Measurements from ENCODE around the gene PRR20B.
"Not testable (repeated sequence)": the region's sequence is repeated elsewhere in the genome, so short reads cannot be mapped to it uniquely, and the experiment has no call there.

The PRR20B gene

DNA sequence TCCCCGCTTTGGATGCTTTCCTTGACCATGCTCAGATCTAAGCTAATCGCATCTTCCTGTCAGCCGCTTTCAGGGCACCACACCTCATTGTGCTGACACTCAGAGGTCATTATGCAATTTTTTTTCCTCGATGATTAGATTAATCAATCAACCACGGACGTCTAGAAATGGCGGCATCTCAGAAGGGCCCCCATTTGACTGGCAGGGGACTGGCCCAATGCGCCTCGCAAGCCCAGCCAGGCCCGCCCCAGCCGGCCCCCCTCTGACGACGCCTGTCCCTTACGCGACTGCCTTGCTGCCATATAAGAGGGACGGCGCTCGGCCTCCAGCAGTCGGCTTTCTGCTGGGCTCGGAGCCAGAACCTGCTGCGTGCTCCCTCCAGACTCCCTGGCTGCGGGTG lies at the start of gene PRR20B:
Gene PRR20B (plus strand): TSS at position 301 of the 400 bp plus-strand sequence. CDS start 387 bp downstream, outside the sequence.
- not testable (repeated sequence) for DNase-seq (ENCODE audit: low spot score in 2 of 2); H3K27ac Mint-ChIP-seq (ENCODE audit: low read depth); H3K36me3 Mint-ChIP-seq (ENCODE audit: insufficient read depth); H3K4me3 Mint-ChIP-seq; H3K4me1 Mint-ChIP-seq; H3K9me3 Mint-ChIP-seq; H3K27me3 Mint-ChIP-seq; ATAC-seq (replicated peaks; ENCODE audit: extremely low read depth, poor library complexity, severe bottlenecking)

DNA sequence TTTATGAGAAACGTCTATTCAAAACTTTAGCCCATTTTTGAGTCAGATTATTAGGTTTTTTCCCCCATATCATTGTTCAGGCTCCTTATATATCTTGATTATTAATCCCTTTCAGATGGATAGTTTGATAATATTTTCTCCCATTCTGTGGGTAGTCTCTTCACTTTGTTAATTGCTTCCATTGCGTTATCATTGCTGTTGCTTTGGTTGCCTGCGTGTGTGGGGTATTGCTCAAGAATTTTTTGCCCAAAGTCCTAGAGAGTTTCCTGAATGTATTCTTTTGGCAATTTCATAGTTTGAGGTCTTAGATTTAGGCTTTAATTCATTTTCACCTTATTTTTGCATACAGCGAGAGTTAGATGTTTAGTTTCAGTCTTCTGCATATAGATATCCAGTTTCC lies 32.3 kb upstream of the PRR20B start:
- H3K27ac Mint-ChIP-seq (ENCODE audit: low read depth) = no peak overlapping the region
- no peaks in the 10 kb centered on the region for H3K36me3 Mint-ChIP-seq (ENCODE audit: insufficient read depth)
- H3K4me1 Mint-ChIP-seq = no peaks in the 10 kb centered on the region
- peaks cover 13% of the 10 kb centered on the region for H3K9me3 Mint-ChIP-seq
- no peaks in the 10 kb centered on the region for H3K27me3 Mint-ChIP-seq
- ATAC-seq (replicated peaks; ENCODE audit: extremely low read depth, poor library complexity, severe bottlenecking) = no peak
- H3K4me3 Mint-ChIP-seq = no peak overlapping the region
- no peak for DNase-seq (ENCODE audit: low spot score in 2 of 2)

DNA sequence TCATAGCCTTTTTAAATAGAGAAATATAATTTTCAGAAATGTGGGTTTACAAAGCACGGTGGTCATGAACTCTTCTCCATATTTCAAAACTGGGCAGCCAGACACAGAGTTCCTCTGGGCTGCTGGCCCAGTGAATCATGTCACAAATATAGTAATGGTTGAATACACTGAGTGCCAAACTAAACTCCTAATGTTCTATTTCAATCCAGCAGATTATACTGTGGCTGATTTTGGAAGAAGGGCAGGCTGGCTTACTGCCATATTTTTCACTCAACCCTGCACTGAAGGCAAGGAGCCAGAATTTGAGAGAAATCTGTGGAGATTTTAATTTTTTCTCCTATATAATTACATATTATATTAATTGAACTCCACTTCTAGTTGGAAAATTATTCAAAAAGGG lies 23.6 kb upstream of the PRR20B start:
- ATAC-seq (replicated peaks; ENCODE audit: extremely low read depth, poor library complexity, severe bottlenecking) (no peak), DNase-seq (ENCODE audit: low spot score in 2 of 2) (no peak)
- no peaks in the 10 kb centered on the region for H3K4me1 Mint-ChIP-seq
- H3K9me3 Mint-ChIP-seq = peaks cover 4% of the 10 kb centered on the region
- H3K27ac Mint-ChIP-seq (ENCODE audit: low read depth) = no peak overlapping the region
- H3K36me3 Mint-ChIP-seq (ENCODE audit: insufficient read depth) = no peaks in the 10 kb centered on the region
- H3K4me3 Mint-ChIP-seq = no peak overlapping the region
- no peaks in the 10 kb centered on the region for H3K27me3 Mint-ChIP-seq

DNA sequence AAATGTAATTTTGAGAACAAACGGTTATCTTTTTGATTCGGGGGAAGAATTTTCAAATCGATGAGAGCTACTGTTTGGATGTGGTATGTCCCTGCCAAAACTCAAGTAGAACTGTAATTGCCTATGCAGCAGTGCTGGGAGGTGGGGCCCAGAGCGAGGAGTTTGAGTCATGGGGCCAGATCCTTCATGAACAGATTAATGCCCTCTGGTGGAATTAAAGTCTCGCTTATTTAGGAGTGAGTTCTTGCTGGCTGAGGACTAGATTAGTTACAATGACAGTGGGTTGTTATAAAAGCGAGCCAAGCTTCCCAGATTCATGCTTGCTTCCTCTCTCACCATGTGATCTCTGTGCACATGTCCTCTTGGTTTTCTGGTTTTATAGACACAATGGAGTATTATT lies 18.4 kb upstream of the PRR20B start:
- ATAC-seq (replicated peaks; ENCODE audit: extremely low read depth, poor library complexity, severe bottlenecking) = no peak
- H3K27ac Mint-ChIP-seq (ENCODE audit: low read depth) = no peak overlapping the region
- H3K4me1 Mint-ChIP-seq = no peaks in the 10 kb centered on the region
- H3K4me3 Mint-ChIP-seq = no peak overlapping the region
- H3K27me3 Mint-ChIP-seq = no peaks in the 10 kb centered on the region
- H3K36me3 Mint-ChIP-seq (ENCODE audit: insufficient read depth) = no peaks in the 10 kb centered on the region
- no peak for DNase-seq (ENCODE audit: low spot score in 2 of 2)
- no peaks in the 10 kb centered on the region for H3K9me3 Mint-ChIP-seq

DNA sequence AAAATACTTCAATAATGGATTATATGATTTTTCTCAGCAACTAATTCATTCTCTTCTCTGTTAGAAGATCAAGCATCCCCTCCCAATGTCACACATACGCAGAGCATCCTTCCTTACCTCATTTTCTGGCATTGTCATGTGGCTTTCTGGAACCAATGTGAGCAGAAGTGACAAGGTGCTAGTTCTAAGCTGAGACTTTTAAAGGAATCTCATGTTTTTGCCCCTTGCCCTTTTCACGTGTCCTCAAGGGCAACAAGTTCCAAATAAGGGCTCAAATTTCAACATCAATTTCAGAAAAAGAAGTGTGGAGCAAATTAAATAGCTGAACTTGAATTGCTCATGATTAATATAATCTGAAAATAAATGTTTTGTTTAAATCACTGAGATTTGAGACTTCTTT lies 11.2 kb upstream of the PRR20B start:
- no peaks in the 10 kb centered on the region for H3K36me3 Mint-ChIP-seq (ENCODE audit: insufficient read depth)
- no peak overlapping the region for H3K27ac Mint-ChIP-seq (ENCODE audit: low read depth)
- no peaks in the 10 kb centered on the region for H3K27me3 Mint-ChIP-seq
- peaks cover 11% of the 10 kb centered on the region for H3K9me3 Mint-ChIP-seq
- no peak for DNase-seq (ENCODE audit: low spot score in 2 of 2)
- H3K4me3 Mint-ChIP-seq = no peak overlapping the region
- ATAC-seq (replicated peaks; ENCODE audit: extremely low read depth, poor library complexity, severe bottlenecking) = no peak
- H3K4me1 Mint-ChIP-seq = no peaks in the 10 kb centered on the region

DNA sequence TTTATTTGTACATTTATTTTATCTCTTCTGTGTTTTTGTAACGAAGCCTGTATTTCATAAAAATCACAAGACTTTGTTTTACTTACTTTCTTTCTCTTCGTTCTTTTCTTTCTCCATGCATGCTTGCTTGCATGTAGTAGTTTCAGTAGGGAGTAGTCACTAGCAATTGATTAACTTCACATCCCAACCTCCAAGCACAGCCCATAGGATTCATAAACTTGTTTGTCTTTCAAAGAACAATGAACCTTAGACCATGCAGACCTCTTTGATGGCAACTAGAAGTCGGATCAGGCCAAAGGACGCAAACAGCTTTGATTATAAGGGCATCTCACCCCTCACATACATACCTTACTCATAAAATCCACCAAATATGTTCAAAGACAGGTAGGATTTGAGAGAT lies 9.7 kb upstream of the PRR20B start:
- no peaks in the 10 kb centered on the region for H3K4me1 Mint-ChIP-seq
- no peak for ATAC-seq (replicated peaks; ENCODE audit: extremely low read depth, poor library complexity, severe bottlenecking)
- H3K36me3 Mint-ChIP-seq (ENCODE audit: insufficient read depth) = no peaks in the 10 kb centered on the region
- H3K4me3 Mint-ChIP-seq = no peak overlapping the region
- no peak for DNase-seq (ENCODE audit: low spot score in 2 of 2)
- H3K27ac Mint-ChIP-seq (ENCODE audit: low read depth) = no peak overlapping the region
- H3K9me3 Mint-ChIP-seq = peaks cover 11% of the 10 kb centered on the region
- H3K27me3 Mint-ChIP-seq = no peaks in the 10 kb centered on the region

DNA sequence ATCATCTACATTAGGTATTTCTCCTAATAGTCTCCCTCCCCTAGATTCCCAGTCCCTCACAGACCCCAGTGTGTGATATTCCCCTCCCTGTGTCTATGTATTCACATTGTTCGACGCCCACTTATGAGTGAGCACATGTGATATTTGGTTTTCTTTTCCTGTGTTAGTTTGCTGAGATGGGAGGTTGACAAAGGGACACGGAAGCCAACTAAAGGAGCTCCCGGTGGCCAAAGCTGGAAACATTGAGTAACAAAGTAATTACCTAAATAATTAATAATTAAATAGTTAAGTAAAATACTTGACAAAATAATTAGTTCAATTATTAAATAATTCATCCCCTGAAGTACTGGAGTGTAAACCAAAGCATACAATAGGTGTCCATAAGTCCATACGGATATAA lies 8.3 kb upstream of the PRR20B start:
- ATAC-seq (replicated peaks; ENCODE audit: extremely low read depth, poor library complexity, severe bottlenecking) (no peak), DNase-seq (ENCODE audit: low spot score in 2 of 2) (no peak)
- peaks cover 11% of the 10 kb centered on the region for H3K9me3 Mint-ChIP-seq
- no peaks in the 10 kb centered on the region for H3K36me3 Mint-ChIP-seq (ENCODE audit: insufficient read depth)
- H3K27ac Mint-ChIP-seq (ENCODE audit: low read depth) = no peak overlapping the region
- no peaks in the 10 kb centered on the region for H3K4me1 Mint-ChIP-seq
- no peak overlapping the region for H3K4me3 Mint-ChIP-seq
- no peaks in the 10 kb centered on the region for H3K27me3 Mint-ChIP-seq

DNA sequence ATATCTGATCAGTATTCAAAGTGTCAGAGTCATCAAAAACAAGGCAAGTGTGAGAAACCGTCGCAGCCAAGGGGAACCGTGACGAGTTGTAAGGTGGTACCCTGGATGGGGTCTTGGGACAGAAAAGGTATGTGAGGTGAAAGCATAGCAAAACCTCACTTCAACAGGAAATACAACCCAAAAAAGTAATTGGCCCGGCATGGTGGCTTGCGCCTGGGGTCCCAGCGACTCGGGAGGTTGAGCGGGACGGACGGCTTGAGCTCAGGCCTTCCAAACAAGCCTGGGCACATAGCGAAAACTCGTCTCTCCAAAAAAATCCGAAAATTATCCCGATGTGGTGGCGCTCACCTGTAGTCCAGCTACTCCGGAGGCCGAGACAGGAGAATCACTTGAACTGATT lies 7.5 kb upstream of the PRR20B start:
- not testable (repeated sequence) for DNase-seq (ENCODE audit: low spot score in 2 of 2)

DNA sequence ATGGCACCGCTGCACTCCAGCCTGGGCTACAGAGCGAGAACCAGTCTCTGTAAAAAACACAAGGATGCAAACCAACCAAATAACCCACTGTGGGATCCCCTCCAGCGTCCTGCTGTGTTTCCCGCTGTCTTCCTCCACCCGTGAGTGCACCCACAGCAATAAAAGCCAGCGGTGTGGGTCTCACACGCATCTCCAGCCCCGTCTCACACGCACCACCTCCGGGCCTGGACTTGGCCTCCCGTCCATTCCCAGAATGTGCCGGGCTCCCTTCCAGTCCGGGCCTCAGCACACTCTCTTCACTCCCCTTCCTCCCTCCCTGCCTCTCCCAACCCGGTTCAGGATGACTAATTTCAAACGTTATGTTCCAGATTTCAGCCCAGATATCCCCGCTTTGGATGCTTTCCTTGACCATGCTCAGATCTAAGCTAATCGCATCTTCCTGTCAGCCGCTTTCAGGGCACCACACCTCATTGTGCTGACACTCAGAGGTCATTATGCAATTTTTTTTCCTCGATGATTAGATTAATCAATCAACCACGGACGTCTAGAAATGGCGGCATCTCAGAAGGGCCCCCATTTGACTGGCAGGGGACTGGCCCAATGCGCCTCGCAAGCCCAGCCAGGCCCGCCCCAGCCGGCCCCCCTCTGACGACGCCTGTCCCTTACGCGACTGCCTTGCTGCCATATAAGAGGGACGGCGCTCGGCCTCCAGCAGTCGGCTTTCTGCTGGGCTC lies 6.9 kb upstream of the PRR20B start, which contains the start of gene PRR20A:
Gene PRR20A (plus strand): TSS at position 684 of the 734 bp plus-strand sequence. CDS start 387 bp downstream, outside the sequence.
- H3K27me3 Mint-ChIP-seq; H3K4me3 Mint-ChIP-seq; DNase-seq (ENCODE audit: low spot score in 2 of 2); ATAC-seq (replicated peaks; ENCODE audit: extremely low read depth, poor library complexity, severe bottlenecking); H3K4me1 Mint-ChIP-seq; H3K27ac Mint-ChIP-seq (ENCODE audit: low read depth); H3K36me3 Mint-ChIP-seq (ENCODE audit: insufficient read depth): not testable (repeated sequence)
- H3K9me3 Mint-ChIP-seq = peaks cover 11% of the 10 kb centered on the region

More for the DNA sequence above, 7.5 kb upstream of the PRR20B start:
- not testable (repeated sequence) for H3K4me3 Mint-ChIP-seq; ATAC-seq (replicated peaks; ENCODE audit: extremely low read depth, poor library complexity, severe bottlenecking); H3K36me3 Mint-ChIP-seq (ENCODE audit: insufficient read depth); H3K4me1 Mint-ChIP-seq; H3K27me3 Mint-ChIP-seq; H3K27ac Mint-ChIP-seq (ENCODE audit: low read depth)
- H3K9me3 Mint-ChIP-seq = peaks cover 11% of the 10 kb centered on the region

DNA sequence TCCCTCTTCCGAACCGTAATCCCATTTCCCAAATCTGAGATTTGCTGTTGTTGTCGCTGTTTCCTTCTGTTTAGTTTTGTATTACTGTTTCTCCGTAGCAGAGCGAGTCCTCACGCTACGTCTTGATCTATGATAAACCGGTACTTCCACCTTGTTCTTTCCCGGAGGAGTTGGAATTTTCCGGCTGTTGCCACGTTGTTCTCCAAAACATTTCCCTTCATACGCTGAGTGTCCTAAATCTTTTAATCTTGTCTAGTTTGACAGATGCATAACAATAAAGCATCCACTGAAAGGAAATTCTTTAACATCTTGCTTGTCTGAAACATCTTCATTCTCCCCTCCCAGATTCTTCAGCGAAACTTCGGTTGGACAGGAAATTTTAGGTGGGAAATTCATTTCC lies 818 bp downstream of the PRR20B start:
- H3K27me3 Mint-ChIP-seq; H3K36me3 Mint-ChIP-seq (ENCODE audit: insufficient read depth); H3K27ac Mint-ChIP-seq (ENCODE audit: low read depth); DNase-seq (ENCODE audit: low spot score in 2 of 2); ATAC-seq (replicated peaks; ENCODE audit: extremely low read depth, poor library complexity, severe bottlenecking); H3K9me3 Mint-ChIP-seq; H3K4me1 Mint-ChIP-seq; H3K4me3 Mint-ChIP-seq: not testable (repeated sequence)

DNA sequence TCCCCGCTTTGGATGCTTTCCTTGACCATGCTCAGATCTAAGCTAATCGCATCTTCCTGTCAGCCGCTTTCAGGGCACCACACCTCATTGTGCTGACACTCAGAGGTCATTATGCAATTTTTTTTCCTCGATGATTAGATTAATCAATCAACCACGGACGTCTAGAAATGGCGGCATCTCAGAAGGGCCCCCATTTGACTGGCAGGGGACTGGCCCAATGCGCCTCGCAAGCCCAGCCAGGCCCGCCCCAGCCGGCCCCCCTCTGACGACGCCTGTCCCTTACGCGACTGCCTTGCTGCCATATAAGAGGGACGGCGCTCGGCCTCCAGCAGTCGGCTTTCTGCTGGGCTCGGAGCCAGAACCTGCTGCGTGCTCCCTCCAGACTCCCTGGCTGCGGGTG lies 6.5 kb downstream of the PRR20B start, which contains the start of gene PRR20C:
Gene PRR20C (plus strand): TSS at position 301 of the 400 bp plus-strand sequence. CDS start 387 bp downstream, outside the sequence.
- not testable (repeated sequence) for H3K4me1 Mint-ChIP-seq; H3K27ac Mint-ChIP-seq (ENCODE audit: low read depth); H3K4me3 Mint-ChIP-seq; H3K27me3 Mint-ChIP-seq; DNase-seq (ENCODE audit: low spot score in 2 of 2); H3K36me3 Mint-ChIP-seq (ENCODE audit: insufficient read depth); ATAC-seq (replicated peaks; ENCODE audit: extremely low read depth, poor library complexity, severe bottlenecking); H3K9me3 Mint-ChIP-seq

DNA sequence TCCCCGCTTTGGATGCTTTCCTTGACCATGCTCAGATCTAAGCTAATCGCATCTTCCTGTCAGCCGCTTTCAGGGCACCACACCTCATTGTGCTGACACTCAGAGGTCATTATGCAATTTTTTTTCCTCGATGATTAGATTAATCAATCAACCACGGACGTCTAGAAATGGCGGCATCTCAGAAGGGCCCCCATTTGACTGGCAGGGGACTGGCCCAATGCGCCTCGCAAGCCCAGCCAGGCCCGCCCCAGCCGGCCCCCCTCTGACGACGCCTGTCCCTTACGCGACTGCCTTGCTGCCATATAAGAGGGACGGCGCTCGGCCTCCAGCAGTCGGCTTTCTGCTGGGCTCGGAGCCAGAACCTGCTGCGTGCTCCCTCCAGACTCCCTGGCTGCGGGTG lies 13.0 kb downstream of the PRR20B start, which contains the start of gene PRR20D:
Gene PRR20D (plus strand): TSS at position 301 of the 400 bp plus-strand sequence. CDS start 387 bp downstream, outside the sequence.
- DNase-seq (ENCODE audit: low spot score in 2 of 2); ATAC-seq (replicated peaks; ENCODE audit: extremely low read depth, poor library complexity, severe bottlenecking); H3K9me3 Mint-ChIP-seq; H3K4me1 Mint-ChIP-seq; H3K4me3 Mint-ChIP-seq; H3K27me3 Mint-ChIP-seq; H3K36me3 Mint-ChIP-seq (ENCODE audit: insufficient read depth); H3K27ac Mint-ChIP-seq (ENCODE audit: low read depth): not testable (repeated sequence)

DNA sequence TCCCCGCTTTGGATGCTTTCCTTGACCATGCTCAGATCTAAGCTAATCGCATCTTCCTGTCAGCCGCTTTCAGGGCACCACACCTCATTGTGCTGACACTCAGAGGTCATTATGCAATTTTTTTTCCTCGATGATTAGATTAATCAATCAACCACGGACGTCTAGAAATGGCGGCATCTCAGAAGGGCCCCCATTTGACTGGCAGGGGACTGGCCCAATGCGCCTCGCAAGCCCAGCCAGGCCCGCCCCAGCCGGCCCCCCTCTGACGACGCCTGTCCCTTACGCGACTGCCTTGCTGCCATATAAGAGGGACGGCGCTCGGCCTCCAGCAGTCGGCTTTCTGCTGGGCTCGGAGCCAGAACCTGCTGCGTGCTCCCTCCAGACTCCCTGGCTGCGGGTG lies 19.6 kb downstream of the PRR20B start, which contains the start of gene PRR20E:
Gene PRR20E (plus strand): TSS at position 301 of the 400 bp plus-strand sequence. CDS start 387 bp downstream, outside the sequence.
- H3K36me3 Mint-ChIP-seq (ENCODE audit: insufficient read depth); H3K27ac Mint-ChIP-seq (ENCODE audit: low read depth); H3K4me3 Mint-ChIP-seq; H3K4me1 Mint-ChIP-seq; DNase-seq (ENCODE audit: low spot score in 2 of 2); H3K9me3 Mint-ChIP-seq; H3K27me3 Mint-ChIP-seq; ATAC-seq (replicated peaks; ENCODE audit: extremely low read depth, poor library complexity, severe bottlenecking): not testable (repeated sequence)
